H7 (cell line): ENCODE data around the gene PPT1. TPM values are rescaled to one million over a fixed set of nuclear protein-coding genes. Genes with fewer than 3 reads are reported as not detected.

Experiments used
- DNase-seq: peaks from one replicate; pipeline ENCODE4 v3.0.0; 2012
- H3K27me3 ChIP-seq: 2 replicates; pipeline ENCODE4 v1.6.0; 2011; ENCODE audit warnings: mild to moderate bottlenecking, low read length; ENCODE audit not compliant: control insufficient read depth, insufficient read depth
- H3K36me3 ChIP-seq: replicated peaks from 2 replicates; pipeline ENCODE4 v1.5.1; 2011; ENCODE audit warnings: low read length; ENCODE audit not compliant: control insufficient read depth, insufficient read depth
- H3K4me3 ChIP-seq: 2 replicates; pipeline ENCODE4 v1.5.1; 2011; ENCODE audit warnings: low read depth, mild to moderate bottlenecking, control low read depth, low read length, moderate library complexity; ENCODE audit not compliant: insufficient read depth
- total RNA-seq: library from RNA; depleted of rRNA; stranded (reverse); fragments of >200 nt; shearing (Covaris generic); gene quantifications from 2 replicates; pipeline ENCODE4 v1.2.3, GENCODE V29; 2014

PPT1 gene
- total RNA-seq, 1 experiment from 2014 or later, result 121 TPM

GRCh38 chr1:40075266-40075665 is 21.8 kb downstream of the PPT1 start:
- H3K36me3 ChIP-seq, result peaks cover 29% of the 10 kb centered on the region
- no peaks in the 10 kb centered on the region for H3K27me3 ChIP-seq
- no peak for DNase-seq
- H3K4me3 ChIP-seq, result no peak overlapping the region

GRCh38 chr1:40073062-40073461 is 24.0 kb downstream of the PPT1 start:
- DNase-seq, result no peak
- H3K36me3 ChIP-seq, result peaks cover 39% of the 10 kb centered on the region
- H3K4me3 ChIP-seq, result no peak overlapping the region

GRCh38 chr1:40072142-40072541 is 24.9 kb downstream of the PPT1 start:
- Histone ChIP-seq H3K36me3 (peaks cover 47% of the 10 kb centered on the region), H3K27me3 (no peaks in the 10 kb centered on the region), H3K4me3 (no peak overlapping the region)
- DNase-seq, result no peak

More at GRCh38 chr1:40073062-40073461, 24.0 kb downstream of the PPT1 start:
- H3K27me3 ChIP-seq, result no peaks in the 10 kb centered on the region

- H3K4me3 ChIP-seq, result no peak overlapping the region
- no peak for DNase-seq
- no peaks in the 10 kb centered on the region for H3K27me3 ChIP-seq
- H3K36me3 ChIP-seq, result peaks cover 68% of the 10 kb centered on the region
These were observed 29.2 kb downstream of the PPT1 start for GRCh38 chr1:40067851-40068250.

- Histone ChIP-seq H3K4me3 (no peak overlapping the region), H3K36me3 (peaks cover 66% of the 10 kb centered on the region), H3K27me3 (no peaks in the 10 kb centered on the region)
- DNase-seq, result no peak
These were observed 30.0 kb downstream of the PPT1 start for GRCh38 chr1:40067023-40067422.

GRCh38 chr1:40064797-40065499 is 32.1 kb downstream of the PPT1 start:
- DNase-seq, result no peak
- H3K27me3 ChIP-seq, result no peaks in the 10 kb centered on the region
- H3K4me3 ChIP-seq, result no peak overlapping the region
- H3K36me3 ChIP-seq, result peaks cover 67% of the 10 kb centered on the region

- H3K4me3 ChIP-seq, result no peak overlapping the region
- peaks cover 38% of the 10 kb centered on the region for H3K36me3 ChIP-seq
- no peak for DNase-seq
These were observed 36.9 kb downstream of the PPT1 start for GRCh38 chr1:40059960-40060750.

GRCh38 chr1:40059338-40059959 is 37.6 kb downstream of the PPT1 start:
- no peaks in the 10 kb centered on the region for H3K27me3 ChIP-seq
- H3K4me3 ChIP-seq, result no peak overlapping the region
- peaks cover 32% of the 10 kb centered on the region for H3K36me3 ChIP-seq
- peak; percentile 62 for DNase-seq

More at GRCh38 chr1:40059960-40060750, 36.9 kb downstream of the PPT1 start:
- H3K27me3 ChIP-seq, result no peaks in the 10 kb centered on the region

GRCh38 chr1:40058453-40059337 is 38.4 kb downstream of the PPT1 start:
- no peak for DNase-seq
- Histone ChIP-seq H3K27me3 (no peaks in the 10 kb centered on the region), H3K4me3 (no peak overlapping the region), H3K36me3 (peaks cover 24% of the 10 kb centered on the region)

GRCh38 chr1:40058097-40058452 is 39.0 kb downstream of the PPT1 start:
- Histone ChIP-seq H3K36me3 (peaks cover 22% of the 10 kb centered on the region), H3K27me3 (no peaks in the 10 kb centered on the region), H3K4me3 (no peak overlapping the region)
- DNase-seq, result no peak

- DNase-seq, result no peak
- no peak overlapping the region for H3K4me3 ChIP-seq
- H3K36me3 ChIP-seq, result peaks cover 21% of the 10 kb centered on the region
- no peaks in the 10 kb centered on the region for H3K27me3 ChIP-seq
These were observed 39.6 kb downstream of the PPT1 start for GRCh38 chr1:40057310-40058030.

GRCh38 chr1:40056519-40057309 is 40.3 kb downstream of the PPT1 start:
- Histone ChIP-seq H3K4me3 (no peak overlapping the region), H3K36me3 (peaks cover 16% of the 10 kb centered on the region), H3K27me3 (no peaks in the 10 kb centered on the region)
- no peak for DNase-seq
